GM19035 (cell line): ENCODE measurements around the gene DDX23.
"Not testable (repeated sequence)": the region's sequence is repeated elsewhere in the genome, so short reads cannot be mapped to it uniquely, and the experiment has no call there.

Experiments used
- ATAC-seq: cut with Tn5 transposase; IDR thresholded peaks from one replicate; pipeline ENCODE4 v1.9.1; 2021; ENCODE audit not compliant: unreplicated experiment

DDX23 gene

DNA sequence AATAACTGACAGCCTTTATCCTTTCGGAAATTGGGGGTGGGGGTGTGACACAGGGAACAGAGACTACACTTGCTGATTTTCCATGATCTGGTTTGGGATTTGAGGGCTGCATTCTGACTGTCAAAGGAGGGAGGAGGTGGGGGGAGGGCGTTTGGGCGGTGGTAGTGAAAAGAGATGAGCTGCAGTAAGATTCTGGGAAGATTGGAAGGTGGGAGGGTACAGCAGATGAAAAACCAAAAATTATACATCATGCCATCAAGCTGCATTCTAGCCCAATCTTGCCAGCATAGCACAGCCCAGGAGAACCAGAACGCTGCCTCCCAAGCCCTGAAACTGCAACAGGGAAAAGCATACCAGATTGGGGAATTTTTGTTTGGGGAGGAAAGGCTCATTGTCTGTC lies 11.3 kb upstream of the DDX23 start:
- no peak for ATAC-seq

DNA sequence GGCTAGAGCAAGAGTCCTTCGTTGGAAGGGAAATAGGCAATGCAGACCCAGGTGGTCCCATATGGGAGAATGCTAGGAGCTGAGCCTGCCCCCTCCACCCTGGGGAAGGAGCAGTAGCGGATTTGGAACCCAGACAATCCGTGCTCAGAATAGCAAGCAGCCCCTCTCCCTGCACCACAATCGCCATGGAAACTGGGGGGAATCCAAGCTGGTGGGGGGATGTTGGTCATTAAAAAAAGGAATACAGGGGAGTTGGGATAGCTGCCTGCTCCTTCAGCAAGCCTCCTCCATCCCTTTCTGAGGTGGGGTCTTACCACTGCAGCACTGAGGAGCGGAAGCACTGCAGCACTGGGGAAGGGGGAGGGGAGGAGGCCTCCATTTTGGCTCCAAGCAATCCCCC lies 10.8 kb upstream of the DDX23 start:
- no peak for ATAC-seq

DNA sequence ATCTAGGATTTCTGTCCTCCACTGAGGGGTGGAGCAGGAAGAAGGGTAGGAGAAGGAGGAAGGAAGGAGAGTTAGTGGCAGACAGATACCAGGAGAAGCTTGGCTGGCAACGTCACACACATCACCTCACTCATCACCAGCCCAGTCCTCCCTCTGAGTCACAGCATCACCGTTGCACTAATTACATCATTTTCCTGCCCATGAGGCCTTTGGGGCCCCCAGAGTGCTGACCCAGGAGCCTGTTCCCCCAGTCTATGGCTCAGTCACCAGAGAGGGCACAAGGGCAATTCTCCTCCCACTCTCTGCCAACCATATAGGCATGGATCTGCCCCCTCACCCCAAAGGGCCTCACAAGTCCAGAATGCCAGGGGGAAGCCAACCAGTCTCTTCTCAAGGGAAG lies 9.1 kb upstream of the DDX23 start:
- no peak for ATAC-seq

DNA sequence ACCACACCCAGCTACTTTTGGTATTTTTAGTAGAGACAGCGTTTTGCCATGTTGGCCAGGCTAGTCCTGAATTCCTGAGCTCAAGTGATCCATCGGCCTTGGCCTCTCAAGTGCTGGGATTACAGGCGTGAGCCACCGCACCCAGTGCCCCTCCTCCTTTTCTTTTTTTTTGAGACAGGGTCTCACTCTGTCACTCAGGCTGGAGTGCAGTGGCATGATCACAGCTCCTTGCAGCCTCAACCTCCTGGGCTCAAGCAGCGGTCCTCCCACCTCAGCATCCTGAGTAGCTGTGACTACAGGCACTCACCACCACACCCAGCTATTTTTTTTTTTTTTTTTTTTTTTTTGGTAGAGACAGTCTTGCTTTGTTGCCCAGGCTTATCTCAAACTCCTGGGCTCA lies 8.3 kb upstream of the DDX23 start:
- not testable (repeated sequence) for ATAC-seq

DNA sequence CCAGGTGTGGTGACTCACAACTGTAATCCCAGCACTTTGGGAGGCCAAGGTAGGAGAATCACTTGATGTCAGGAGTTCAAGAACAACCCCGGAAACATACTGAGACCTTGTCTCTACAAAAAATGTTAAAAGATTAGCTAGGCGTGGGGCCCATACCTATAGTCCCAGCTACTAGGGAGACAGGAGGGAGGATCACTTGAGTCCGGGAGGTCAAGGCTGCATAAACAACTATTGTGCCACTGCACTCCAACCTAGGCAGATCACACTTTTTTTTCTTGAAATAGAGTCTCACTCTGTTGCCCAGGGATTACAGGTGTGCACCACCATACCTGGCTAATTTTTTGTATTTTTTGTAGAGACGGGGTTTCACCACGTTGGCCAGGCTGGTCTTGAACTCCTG lies 7.6 kb upstream of the DDX23 start:
- ATAC-seq = no peak

GRCh38 chr12:48858043-48858442 lies 6.1 kb upstream of the DDX23 start:
- ATAC-seq = no peak

- no peak for ATAC-seq
These were observed 5.5 kb upstream of the DDX23 start for GRCh38 chr12:48857278-48857994.

GRCh38 chr12:48856379-48856778 lies 4.4 kb upstream of the DDX23 start:
- no peak for ATAC-seq

- ATAC-seq = not testable (repeated sequence)
These were observed 3.0 kb upstream of the DDX23 start for GRCh38 chr12:48854932-48855331.

DNA sequence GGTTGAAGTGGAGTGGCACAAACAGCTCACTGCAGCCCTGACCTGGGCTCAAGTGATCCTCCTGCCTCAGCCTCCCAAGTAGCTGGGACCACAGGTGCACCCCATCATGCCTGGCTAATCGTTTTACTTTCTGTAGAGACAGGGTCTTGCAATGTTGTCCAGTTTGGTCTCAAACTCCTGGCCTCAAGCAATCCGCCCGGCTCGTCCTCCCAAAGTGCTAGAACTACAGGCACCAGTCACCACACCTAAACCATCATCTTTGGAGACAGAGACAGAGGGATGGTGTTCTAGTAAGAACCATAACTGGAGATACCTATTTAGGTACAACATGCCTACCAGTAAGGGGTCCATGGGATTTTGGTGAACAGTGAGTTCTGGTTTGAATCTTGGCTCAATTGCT lies 2.5 kb upstream of the DDX23 start:
- no peak for ATAC-seq

- peak; percentile 48 for ATAC-seq
These were observed 1.0 kb upstream of the DDX23 start for GRCh38 chr12:48852734-48853688.

DNA sequence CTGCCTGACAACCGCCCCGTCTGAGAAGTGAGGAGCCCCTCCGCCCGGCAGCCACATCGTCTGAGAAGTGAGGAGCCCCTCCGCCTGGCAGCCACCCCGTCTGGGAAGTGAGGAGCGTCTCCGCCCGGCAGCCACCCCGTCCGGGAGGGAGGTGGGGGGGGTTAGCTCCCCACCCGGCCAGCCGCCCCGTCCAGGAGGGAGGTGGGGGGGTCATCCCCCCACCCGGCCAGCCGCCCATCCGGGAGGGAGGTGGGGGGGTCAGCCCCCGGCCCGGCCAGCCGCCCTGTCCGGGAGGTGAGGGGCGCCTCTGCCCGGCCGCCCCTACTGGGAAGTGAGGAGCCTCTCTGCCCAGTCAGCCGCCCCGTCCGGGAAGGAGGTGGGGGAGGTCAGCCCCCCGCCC lies 9.9 kb downstream of the DDX23 start:
- ATAC-seq = not testable (repeated sequence)

DNA sequence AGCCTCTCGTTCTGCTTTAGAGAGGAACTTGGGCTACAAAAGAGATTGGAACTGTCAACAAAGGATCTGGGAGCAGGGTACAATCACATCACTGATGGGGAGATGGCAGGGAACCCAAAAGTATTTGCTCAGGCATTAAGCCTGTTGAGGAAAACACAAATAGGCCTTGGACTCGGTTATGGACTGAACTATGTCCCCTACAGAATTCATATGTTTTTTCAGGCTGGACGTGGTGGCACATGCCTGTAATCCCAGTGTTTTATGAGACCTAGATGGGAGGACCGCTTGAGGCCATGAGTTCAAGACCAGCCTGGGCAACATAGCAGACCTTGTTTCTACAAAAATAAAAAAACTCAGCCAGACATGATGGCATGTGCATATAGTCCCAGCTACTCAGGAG lies 13.9 kb downstream of the DDX23 start:
- no peak for ATAC-seq

GRCh38 chr12:48832321-48833060 lies 19.5 kb downstream of the DDX23 start:
- no peak for ATAC-seq

- no peak for ATAC-seq
These were observed 20.7 kb downstream of the DDX23 start for GRCh38 chr12:48831257-48831656.

DNA sequence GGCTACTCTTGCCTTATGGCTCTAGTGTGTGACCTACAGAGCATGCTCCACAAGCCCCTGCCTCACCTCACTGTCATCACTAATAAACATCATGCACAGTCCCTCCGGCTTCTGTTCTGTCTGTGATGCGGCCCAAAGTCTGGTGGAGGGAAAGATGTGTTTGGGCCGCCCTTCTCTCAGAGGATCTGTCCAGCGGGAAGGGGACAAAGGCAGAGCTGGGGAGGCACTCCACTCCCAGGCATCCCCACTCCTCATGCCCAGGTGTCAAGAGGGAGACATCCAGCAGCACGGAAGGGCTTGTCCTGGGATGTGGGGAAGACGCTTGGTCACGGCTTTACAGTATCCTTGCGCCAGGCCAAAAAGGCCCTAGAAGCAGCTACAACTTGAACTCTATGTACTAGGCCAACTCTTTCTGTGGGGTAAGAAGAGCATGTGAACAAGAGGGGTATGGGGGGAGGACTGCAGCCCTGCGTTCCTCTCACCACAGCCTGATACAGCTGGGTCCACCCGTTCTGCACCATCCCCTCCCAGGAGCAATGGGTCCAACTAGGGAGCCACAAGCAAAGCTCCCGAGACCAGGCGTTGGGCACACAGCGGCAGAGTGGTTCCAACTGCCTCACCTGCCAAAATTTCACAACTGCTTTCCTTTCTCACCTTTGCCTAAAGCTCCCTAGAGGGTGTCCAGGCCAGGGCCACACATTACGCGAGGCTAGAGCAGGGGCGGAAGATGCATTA lies 23.0 kb downstream of the DDX23 start:
- no peak for ATAC-seq

DNA sequence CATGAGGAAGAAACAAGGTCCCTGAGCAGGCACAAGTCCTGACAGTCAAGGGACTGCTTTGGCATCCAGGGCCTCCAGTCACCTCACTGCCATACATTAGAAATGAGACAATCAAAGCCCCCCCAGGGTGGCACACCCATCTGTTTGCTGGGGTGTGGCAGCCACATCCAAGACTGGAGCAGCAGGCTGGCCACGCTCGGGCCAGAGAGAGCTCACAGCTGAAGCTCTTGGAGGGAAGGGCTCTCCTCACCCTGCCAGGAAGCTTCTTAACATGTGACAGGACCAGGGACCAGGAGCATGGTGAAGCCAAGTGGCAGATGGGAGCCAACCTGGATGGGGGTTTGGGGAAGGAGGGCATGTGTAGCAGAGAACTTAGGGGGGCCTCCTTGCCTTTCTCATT lies 23.7 kb downstream of the DDX23 start:
- ATAC-seq = no peak

DNA sequence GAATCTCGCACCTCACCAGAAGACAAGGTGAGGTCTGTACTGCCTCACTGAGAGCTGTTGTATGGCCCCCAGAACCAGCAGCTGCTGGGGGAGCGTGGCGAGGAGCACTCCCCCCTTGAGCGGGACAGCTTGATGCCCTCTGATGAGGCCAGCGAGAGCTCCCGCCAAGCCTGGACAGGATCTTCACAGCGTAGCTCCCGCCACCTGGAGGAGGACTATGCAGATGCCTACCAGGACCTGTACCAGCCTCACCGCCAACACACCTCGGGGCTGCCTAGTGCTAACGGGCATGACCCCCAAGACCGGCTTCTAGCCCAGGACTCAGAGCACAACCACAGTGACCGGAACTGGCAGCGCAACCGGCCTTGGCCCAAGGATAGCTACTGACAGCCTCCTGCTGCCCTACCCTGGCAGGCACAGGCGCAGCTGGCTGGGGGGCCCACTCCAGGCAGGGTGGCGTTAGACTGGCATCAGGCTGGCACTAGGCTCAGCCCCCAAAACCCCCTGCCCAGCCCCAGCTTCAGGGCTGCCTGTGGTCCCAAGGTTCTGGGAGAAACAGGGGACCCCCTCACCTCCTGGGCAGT lies 24.4 kb downstream of the DDX23 start:
- ATAC-seq = no peak

- ATAC-seq = no peak
These were observed 24.9 kb downstream of the DDX23 start for GRCh38 chr12:48827026-48827425.

GRCh38 chr12:48826209-48826855 lies 25.6 kb downstream of the DDX23 start:
- ATAC-seq = no peak
